HG03066 (cell line): ENCODE results near the gene HTR6.

Experiments
- ATAC-seq: cut with Tn5 transposase; IDR thresholded peaks from one replicate; pipeline ENCODE4 v1.9.1; 2021; ENCODE audit warnings: low read depth; ENCODE audit not compliant: unreplicated experiment

HTR6 gene

GRCh38 chr1:19684677-19685076, 20.0 kb downstream of the HTR6 start:
- no peak for ATAC-seq

- ATAC-seq = no peak
These were observed 21.3 kb downstream of the HTR6 start for GRCh38 chr1:19685994-19686393.

- no peak for ATAC-seq
These were observed 22.7 kb downstream of the HTR6 start for GRCh38 chr1:19687414-19687813.

GRCh38 chr1:19688041-19688842, 23.6 kb downstream of the HTR6 start:
- ATAC-seq = no peak

GRCh38 chr1:19689085-19689757, 24.5 kb downstream of the HTR6 start:
- no peak for ATAC-seq

GRCh38 chr1:19689856-19690255, 25.2 kb downstream of the HTR6 start:
- no peak for ATAC-seq

- ATAC-seq = no peak
These were observed 25.7 kb downstream of the HTR6 start for GRCh38 chr1:19690342-19690741.

- ATAC-seq = no peak
These were observed 29.6 kb downstream of the HTR6 start for GRCh38 chr1:19694298-19694697.

- ATAC-seq = no peak
These were observed 31.1 kb downstream of the HTR6 start for GRCh38 chr1:19695772-19696171.

GRCh38 chr1:19696820-19697219, 32.1 kb downstream of the HTR6 start:
- ATAC-seq = no peak

- no peak for ATAC-seq
These were observed 33.5 kb downstream of the HTR6 start for GRCh38 chr1:19698181-19698580.

- ATAC-seq = no peak
These were observed 35.6 kb downstream of the HTR6 start for GRCh38 chr1:19700079-19700777.

GRCh38 chr1:19703280-19703679, 38.6 kb downstream of the HTR6 start:
- no peak for ATAC-seq

GRCh38 chr1:19704247-19705113, 39.8 kb downstream of the HTR6 start:
- ATAC-seq = no peak

- ATAC-seq = no peak
These were observed 40.8 kb downstream of the HTR6 start for GRCh38 chr1:19705464-19705863.

- no peak for ATAC-seq
These were observed 41.5 kb downstream of the HTR6 start for GRCh38 chr1:19706136-19706535.

- ATAC-seq = no peak
These were observed 44.0 kb downstream of the HTR6 start for GRCh38 chr1:19708567-19709110.

GRCh38 chr1:19709260-19709793, 44.7 kb downstream of the HTR6 start:
- ATAC-seq = no peak

GRCh38 chr1:19710825-19711611, 46.3 kb downstream of the HTR6 start:
- ATAC-seq = peak; percentile 54
